HG03565 (cell line): Measurements from ENCODE around the gene TTLL8.

Experiments used
- ATAC-seq: cut with Tn5 transposase; IDR thresholded peaks from one replicate; pipeline ENCODE4 v1.9.1; 2021; ENCODE audit warnings: mild to moderate bottlenecking, moderate library complexity; ENCODE audit not compliant: unreplicated experiment

Gene TTLL8

GRCh38 chr22:50062509-50063135, 4.5 kb upstream of the TTLL8 start:
- ATAC-seq: no peak

GRCh38 chr22:50061824-50062355, 3.8 kb upstream of the TTLL8 start:
- ATAC-seq: no peak

GRCh38 chr22:50061141-50061823, 3.2 kb upstream of the TTLL8 start:
- ATAC-seq: no peak

GRCh38 chr22:50060441-50061140, 2.5 kb upstream of the TTLL8 start:
- no peak for ATAC-seq

- ATAC-seq: no peak
Measured at GRCh38 chr22:50059881-50060262, 1.8 kb upstream of the TTLL8 start.

GRCh38 chr22:50058906-50059880, 1.1 kb upstream of the TTLL8 start:
- no peak for ATAC-seq

GRCh38 chr22:50057278-50058060, 629 bp downstream of the TTLL8 start:
- ATAC-seq: no peak

- no peak for ATAC-seq
Measured at GRCh38 chr22:50056214-50056972, 1.7 kb downstream of the TTLL8 start.

GRCh38 chr22:50053861-50054260, 4.2 kb downstream of the TTLL8 start:
- no peak for ATAC-seq

GRCh38 chr22:50051930-50052329, 6.2 kb downstream of the TTLL8 start:
- ATAC-seq: no peak

GRCh38 chr22:50049299-50050195, 8.6 kb downstream of the TTLL8 start:
- no peak for ATAC-seq

- ATAC-seq: no peak
Measured at GRCh38 chr22:50048836-50049235, 9.3 kb downstream of the TTLL8 start.

GRCh38 chr22:50048061-50048765, 9.9 kb downstream of the TTLL8 start:
- ATAC-seq: no peak

GRCh38 chr22:50047346-50047745, 10.8 kb downstream of the TTLL8 start:
- no peak for ATAC-seq

GRCh38 chr22:50046481-50047245, 11.4 kb downstream of the TTLL8 start:
- no peak for ATAC-seq

GRCh38 chr22:50046019-50046415, 12.1 kb downstream of the TTLL8 start:
- ATAC-seq: no peak
